Stimulated activated CD8-positive, alpha-beta memory T cell treated with anti-CD3 and anti-CD28 coated beads, Interleukin-4, amount 100 ng/mL, for 24 hours (primary cell): ENCODE measurements around the gene ATP5PB.

ENCODE experiments used
- DNase-seq: peaks from one replicate; pipeline ENCODE4 v3.0.0-alpha.2; 2020; ENCODE audit warnings: low read depth

ATP5PB gene, protein sequence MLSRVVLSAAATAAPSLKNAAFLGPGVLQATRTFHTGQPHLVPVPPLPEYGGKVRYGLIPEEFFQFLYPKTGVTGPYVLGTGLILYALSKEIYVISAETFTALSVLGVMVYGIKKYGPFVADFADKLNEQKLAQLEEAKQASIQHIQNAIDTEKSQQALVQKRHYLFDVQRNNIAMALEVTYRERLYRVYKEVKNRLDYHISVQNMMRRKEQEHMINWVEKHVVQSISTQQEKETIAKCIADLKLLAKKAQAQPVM

DNA sequence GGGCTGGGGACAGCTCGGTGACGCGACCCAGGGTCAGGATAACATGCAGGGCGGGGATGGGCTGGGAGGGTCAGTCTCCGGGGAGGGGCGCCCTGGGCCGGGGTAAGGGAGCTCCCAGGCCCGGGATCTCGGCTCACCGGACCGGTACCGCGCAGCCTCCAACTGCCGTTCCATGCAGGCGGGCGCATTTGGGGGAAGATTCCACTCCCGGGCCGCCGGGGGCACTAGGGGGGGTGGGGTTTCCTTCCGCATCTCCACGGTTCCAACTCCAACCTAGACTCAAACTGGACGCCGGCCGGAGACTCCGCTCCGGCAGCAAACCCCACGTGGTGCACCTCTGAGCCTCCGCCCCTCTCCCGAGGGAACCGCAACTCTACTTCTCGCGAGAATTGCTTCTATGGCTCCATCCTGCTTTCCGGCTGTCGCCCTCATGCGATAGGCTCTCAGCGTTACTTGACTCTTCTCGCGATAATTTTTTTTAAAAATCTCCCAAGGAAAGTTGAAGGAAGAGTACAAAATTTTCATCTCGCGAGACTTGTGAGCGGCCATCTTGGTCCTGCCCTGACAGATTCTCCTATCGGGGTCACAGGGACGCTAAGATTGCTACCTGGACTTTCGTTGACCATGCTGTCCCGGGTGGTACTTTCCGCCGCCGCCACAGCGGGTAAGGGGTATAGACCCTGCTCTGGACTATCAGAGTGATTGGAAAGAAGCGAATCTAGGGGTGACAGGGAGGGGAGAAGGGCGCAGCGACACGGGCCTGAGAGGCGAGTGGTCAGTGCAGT, at the start of gene ATP5PB, which contains the start of gene WDR77:
ATP5PB (plus strand) TSS at position 547 of the 785 bp plus-strand sequence; CDS start at position 625, 78 bp downstream.
WDR77 (minus strand) TSS at position 339 of the 785 bp plus-strand sequence; CDS start at position 252, 87 bp downstream.
- peak; percentile 77 for DNase-seq

DNA sequence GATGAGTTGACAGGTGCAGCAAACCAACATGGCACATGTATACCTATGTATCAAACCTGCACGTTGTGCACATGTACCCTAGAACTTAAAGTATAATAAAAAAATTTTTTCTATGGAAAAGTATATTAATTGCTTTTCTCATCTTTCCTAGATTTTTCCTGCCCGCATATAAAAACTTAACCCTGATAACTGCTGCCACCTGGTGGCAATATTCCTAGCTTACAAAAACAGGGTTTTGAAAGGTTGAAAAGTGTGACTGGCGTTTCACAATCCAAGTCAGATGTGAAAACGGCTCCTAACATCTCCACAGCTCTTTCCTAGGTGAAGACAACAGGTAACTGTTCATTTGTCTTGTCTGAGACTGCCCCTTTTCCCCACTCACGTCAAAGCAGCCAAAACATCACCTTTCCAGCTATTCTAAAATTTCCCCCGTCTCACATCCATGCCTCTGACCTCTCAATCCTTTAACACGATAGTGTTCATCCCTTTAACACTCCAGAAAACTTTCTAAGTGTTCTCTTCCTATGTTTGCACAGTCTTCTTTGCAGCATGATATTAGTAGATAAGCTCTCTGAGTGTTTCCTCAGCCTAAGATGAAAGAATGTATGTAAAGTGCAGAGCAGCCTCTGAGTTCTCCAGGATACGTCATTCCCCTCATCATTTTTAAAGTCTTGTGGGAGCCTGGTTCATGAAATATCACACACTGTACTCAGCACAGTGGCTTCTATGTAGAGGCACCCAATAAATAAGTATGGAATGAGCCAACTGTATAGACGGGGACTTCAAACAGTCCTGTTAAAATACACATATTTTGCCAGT, 49.3 kb upstream of the ATP5PB start:
- peak; percentile 4 for DNase-seq

DNA sequence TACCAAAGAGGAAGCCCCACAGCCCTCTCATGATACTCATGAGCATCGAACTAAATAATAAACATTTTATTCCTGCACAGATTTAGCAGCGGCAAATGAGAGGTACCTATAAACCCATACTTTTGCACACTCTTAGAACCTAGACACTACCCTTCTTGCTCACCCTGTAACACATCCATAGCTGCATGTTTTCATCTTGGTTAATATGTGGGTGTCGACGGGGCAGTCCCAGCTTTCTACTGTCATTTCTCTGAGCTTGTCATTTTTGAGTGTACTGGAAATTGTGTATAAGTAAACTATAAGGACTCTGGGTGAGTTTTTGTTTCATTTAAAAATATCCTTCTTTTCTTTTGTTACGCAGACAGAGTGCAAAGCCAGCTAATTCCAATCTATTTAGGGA, 47.2 kb upstream of the ATP5PB start:
- DNase-seq = no peak

DNA sequence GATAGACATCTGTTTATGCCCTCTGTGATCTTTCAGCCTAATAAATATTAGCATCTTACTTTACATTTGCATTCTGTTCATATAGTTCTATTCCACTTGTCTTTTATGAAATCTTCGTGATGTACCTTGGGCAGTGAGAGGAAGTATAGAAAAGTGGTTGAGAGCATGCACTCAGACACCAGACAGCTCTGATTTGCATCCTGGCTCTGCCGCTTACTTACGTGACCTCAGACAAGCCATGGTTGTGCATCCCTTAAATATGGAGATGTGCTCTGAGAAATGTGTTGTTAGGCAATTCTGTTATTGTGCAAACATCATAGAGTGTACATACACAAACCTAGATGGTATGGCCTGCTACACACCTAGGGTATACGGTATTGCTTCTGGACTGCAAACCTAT, 44.7 kb upstream of the ATP5PB start:
- DNase-seq = no peak

DNA sequence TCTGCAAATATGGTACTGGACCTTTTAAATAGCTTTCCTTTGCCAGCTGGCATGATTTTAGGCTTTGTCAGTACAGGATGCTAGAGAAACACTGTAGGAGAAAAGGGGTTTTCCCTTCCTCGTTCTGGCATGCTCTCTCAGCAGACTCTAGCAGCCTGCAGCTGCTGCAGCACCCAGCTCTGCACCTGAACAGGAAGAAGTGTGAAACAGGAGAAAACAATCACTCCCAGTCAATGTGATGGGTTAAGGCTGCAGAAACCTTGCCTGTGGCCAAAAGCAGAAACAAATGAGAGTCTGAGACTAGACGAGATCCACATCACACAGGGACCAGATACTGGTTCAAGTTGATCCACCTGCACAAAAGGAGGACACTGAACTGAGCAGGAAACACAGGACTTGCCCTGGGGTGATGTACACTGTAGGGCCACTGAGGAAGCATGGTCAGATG, 42.9 kb upstream of the ATP5PB start:
- DNase-seq = peak; percentile 2

DNA sequence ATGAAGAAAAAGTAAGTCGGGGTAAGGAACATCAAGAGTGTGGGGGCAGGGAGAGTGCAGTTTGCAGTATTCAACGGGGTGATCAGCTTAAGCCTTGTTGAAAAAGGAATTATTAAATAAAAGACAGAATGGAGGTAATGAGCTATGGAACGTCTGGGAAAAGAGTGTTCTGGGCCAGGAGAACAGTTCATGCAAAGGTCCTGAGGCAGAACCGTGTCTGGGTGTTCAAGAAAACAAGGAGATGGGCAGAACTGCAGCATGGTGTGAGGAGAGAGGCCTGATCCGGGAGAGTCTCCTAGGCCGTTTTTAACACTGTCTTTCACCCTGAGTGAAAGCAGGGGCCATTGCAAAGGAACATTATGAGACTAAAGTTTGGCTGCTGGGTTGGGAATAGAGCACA, 42.0 kb upstream of the ATP5PB start:
- DNase-seq = no peak

DNA sequence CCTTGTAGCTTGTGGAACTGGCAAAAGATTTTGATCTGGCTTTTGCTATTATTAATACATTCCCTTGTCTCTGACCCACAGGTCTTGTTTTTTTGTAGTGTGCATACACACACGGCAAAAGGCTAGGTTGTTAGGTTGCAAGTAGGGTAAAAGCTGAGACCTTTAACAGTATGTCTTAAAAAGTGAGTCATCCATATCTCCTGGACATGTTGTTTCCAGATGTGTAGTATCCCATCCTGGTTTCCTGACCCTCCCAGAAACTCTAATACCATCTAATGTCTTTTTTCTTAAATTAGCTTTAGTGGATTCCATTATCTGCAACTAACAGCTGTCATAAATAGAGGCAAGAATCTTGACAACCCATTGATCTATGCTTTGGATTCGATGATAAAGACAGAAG, 36.4 kb upstream of the ATP5PB start:
- DNase-seq = no peak

DNA sequence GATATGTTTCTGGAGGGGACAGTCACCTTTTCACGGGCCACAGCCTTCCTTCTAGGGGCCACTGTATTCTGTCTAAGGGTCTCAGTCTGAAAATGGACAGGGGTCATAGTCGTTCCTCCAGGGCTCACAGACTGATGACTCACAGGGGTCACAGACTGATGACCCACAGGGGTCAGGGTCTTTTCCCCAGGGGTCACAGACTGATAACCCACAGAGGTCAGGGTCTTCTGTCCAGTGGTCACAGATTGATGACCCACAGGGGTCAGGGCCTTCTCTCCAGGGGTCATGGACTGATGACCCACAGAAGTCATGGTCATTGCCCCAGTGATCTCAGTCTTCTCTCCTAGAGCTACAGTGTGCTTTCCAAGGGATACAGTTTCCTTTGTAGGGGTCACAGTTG, 34.5 kb upstream of the ATP5PB start:
- no peak for DNase-seq

DNA sequence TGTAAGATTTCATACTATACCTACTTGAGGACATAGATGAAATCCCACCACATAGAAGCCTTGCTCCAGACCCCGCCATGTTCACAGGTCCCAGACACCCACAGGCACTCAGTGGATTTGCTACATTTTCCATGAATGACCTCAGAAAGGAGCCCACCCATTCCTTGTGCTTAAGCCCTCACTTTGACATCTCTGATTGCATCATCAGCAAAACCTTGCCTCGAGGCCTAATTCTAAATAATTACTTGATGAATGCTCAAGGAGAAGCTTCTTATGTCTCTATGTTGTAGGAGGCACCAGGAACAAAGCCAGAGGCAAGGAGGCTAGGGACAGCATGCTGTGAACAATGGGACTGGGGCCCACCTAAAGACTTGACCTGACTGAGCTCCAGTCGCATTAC, 33.8 kb upstream of the ATP5PB start:
- DNase-seq = no peak

DNA sequence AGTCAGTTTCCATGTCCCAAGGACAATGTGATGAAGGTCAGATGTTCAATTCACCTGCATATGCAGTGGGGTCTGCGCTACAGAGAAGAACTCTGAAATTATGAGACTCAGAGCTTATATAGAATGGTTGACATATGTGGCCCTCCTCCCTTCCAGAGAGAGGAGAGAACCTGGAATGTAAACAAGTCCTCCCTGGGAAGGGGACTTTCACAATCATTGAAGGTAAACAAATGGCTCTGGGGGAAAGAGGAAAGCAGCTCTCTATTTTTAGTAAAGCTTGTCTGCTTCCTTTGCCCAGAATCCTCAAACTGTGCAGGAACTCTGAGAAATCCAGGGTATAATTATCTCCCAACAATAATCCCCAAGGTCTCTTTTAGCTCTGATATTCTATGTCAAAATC, 31.5 kb upstream of the ATP5PB start:
- no peak for DNase-seq

DNA sequence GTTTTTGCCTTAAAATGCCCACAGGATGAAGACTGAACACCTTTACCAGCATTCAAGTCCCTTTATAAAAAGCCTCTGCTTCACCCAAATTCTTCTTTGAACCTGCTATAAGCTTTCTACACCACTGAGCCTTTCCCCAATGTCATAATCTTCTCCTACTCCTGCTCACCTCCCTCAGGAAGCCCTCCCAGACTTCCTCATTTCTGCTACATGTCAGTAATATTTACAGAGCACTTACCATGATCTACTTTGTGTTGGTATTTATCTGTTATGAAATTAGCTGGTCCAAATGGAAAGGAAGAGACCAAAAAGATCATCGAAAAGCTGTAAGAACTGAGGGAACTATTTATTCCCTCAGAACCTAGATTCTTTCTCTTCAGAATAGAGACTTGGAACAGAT, 30.2 kb upstream of the ATP5PB start:
- no peak for DNase-seq

DNA sequence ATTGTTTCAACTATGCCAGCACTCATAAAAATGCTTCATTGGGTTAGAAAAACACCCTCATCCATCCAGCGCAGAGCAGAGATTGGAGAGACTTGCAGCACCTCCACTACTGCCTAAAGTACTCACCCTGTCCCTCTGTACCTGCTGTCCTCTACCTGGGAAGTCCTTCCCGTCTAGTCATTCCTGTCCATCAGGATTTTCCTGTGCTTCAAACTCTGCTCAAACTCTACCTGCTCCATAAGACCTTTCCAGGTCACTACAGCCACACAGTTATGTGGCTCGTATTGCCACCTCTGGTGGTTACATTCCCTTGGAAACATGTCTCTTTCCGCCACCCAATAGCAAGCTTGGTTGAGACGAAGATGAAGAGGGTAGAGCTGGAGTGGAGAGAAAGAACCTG, 28.9 kb upstream of the ATP5PB start:
- no peak for DNase-seq

DNA sequence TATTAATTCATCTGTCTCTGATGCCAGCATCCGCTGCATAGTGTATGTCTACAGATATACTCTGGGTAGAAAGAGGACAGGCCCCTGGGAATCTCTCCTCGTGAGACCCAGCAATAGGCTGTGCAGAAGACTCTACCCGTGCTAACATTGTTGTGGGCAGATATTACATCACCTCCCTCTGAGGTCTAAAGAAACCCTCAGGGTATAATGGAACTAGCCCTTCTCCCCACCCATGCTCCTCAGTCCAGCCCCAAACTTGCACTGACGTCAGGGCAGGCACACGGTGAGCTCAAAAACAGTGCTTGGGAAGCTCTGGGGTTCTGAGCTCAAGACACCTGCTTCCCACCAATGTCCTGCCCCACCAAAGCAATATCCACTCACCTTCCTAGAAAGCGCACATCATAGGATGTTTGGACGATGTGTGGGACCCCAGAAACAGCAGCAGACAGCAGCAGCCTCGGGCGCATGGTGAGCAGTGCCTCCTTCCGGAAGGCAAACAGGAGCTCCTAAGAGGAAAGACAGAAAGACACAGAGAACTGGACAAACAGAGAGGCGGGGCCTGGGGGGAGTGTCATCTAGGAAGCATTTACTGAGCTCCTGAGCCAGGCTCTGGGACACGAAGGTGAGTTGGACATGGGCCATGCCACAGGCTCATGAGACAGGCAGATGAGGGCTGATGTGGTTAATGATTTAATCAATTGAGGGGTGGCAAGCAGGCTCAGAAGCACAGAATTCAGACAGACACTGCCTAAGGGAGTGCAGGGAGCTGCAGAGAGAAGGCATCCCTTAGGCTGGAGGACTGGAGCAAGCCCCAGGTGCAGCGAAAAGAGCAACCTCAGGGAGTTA, 26.5 kb upstream of the ATP5PB start:
- no peak for DNase-seq

DNA sequence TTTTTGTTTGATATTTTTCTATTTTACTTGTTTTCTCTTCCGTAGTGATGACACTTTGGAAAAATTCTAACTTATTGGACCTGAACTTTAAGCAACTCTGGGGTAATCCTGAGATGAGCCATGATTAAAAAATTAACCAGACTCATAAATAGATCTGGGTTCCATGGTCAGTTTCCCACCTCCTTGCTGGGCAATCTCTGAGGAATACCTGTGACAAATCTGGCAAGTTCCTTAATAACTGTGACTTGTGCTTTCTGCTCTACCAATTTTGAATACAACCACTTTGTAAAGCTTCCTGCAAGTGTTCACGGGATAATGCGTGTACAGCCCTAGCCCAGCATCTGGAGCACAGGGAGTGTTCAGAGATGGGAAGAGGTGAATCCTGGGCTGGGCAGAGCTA, 25.0 kb upstream of the ATP5PB start:
- DNase-seq = no peak

DNA sequence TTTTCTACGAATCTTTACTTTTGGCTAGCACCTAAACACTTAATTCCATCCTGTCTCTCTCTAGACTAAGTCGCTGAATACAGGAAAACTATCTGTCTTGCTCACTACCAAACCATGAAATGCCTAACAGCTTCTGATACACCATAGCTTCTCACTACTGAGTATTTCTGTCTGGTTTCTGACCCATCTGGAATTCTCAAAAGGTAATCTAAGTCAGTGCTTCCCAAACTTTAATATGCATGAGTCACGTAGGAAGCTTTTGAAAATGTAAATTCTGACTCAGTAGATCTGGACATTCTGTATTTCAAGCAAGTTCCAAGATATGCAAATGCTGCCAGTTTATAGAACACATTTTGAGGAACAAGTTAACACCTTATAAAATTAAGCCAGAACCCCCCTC, 12.5 kb upstream of the ATP5PB start:
- DNase-seq = no peak

DNA sequence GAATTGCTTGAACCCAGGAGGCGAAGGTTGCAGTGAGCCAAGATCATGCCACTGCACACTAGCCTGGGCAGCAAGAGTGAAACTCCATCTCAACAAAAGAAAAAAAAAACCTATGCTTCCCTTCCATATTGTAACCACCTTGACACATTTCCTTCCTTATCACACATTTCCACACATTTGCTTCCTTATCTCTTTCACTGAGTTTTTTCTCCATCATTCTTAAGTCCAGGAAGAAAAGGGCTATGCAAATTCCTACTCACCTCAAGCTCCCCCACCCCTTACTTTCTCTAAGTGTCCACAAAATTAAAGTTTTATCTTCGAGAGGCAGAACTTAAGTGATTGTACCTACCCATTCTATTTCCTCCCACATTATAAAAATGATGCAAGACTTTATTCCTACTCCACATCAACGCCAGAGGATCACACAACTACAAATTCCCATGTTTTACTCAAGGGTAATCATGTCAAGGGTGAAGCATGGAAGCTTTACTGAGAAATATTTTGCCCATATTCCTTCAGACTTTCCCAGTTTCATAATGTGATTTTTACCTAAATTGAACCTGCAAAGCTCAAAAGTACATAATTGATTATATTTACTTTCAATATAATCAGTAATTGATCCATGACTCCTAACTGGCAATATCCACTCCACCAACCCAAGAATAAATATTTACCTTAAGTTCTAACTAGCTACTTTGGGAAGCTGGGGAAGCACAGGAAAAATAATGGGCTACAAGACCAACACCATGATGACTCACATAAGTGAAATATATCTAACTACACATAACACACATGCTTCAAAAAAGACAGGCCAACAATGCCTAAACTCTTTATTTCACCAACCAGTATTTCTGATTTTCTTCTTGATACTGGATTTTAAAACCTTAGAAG, 9.6 kb upstream of the ATP5PB start:
- no peak for DNase-seq

DNA sequence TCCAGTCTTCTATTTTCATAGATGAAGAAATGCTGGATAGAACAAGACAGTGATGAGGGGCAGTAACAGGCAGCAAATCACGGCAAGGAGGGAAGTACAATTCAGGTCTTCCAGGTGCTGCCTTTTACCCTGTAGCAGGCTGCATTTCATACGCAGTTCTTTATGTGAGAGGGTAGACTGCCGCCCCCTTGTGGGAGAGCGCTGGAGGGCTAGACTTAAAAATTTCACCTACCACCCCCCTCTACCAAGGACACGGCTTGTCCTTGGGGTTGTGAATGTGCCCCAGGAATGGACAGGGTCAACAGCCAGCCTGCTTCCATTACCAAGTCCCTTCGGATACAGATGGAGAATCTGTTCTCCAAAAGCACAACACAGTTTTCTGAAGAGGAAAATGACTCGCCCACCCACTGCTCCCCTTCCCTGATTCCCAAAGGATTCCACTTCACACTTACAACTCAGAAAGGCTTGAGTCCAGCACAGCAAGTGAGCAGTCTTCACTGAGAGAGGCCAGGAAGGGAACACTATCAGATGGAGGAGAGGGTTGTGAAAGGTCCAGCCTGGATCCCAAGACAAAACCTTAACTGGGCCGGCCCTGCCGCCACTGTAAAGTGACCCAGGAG, 7.6 kb upstream of the ATP5PB start:
- peak; percentile 41 for DNase-seq

DNA sequence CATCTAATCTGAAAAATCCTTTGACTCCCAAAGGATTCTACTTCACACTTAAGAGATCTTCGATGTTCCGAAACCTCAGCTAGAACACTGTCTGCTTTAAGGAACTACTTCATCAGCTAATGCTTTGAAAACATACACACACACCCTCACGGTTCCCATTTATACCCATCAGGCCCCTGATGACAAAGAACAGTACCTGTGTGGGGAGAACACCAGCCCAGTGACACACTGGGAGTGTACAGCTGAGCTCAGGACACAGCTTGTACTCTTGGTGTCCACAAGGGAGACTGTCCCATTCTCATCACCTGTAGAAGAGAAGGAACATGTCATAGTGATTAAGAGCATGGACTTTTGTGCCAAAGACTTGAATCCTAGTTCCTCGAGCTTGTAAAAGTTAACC, 6.8 kb upstream of the ATP5PB start:
- DNase-seq = no peak

DNA sequence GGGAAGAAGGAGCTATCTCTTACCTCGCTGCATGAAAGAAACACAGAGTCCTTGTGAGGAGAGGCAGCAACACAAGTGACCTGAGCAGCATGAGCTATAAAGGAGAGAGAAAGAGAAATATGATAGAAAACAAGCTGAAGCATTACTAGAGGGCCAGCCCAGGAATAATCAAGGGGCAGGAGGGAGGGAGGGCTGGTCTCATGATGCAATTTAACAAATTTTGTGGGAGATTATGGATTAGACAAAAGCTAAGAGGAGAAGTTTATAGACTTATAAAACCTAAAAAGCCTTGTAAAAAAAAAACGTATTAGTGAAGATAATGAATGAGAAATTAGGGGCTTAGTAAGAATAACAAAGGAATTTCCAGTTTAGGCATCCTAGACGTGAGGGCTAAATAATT, 5.2 kb upstream of the ATP5PB start:
- no peak for DNase-seq

DNA sequence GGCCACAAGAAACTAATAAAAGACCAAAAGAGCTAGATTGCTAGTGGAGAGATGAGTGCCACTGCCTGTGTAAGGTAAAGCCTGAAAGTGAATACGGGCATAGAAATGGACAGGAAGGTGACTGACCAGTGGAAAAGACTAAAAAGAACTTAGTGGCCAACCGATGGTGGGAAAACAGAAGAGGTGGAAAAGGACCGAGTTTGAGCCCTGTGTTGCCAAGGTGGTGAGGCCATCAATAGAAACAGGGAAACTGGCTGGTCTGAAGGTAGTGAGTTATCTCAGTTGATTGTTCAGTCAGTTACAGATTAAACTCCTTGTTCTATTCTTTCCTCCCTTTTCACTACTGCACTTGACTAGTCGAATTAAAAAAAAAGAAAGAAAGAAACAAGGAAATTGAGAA, 2.7 kb upstream of the ATP5PB start:
- DNase-seq = no peak
